ENCODE data around the gene RRBP1. TPM values are rescaled to one million over a fixed set of nuclear protein-coding genes. Genes with fewer than 3 reads are reported as not detected.
A peak's percentile ranks its signal among the peaks of the same experiment; 100 is the strongest.

RRBP1 gene, protein sequence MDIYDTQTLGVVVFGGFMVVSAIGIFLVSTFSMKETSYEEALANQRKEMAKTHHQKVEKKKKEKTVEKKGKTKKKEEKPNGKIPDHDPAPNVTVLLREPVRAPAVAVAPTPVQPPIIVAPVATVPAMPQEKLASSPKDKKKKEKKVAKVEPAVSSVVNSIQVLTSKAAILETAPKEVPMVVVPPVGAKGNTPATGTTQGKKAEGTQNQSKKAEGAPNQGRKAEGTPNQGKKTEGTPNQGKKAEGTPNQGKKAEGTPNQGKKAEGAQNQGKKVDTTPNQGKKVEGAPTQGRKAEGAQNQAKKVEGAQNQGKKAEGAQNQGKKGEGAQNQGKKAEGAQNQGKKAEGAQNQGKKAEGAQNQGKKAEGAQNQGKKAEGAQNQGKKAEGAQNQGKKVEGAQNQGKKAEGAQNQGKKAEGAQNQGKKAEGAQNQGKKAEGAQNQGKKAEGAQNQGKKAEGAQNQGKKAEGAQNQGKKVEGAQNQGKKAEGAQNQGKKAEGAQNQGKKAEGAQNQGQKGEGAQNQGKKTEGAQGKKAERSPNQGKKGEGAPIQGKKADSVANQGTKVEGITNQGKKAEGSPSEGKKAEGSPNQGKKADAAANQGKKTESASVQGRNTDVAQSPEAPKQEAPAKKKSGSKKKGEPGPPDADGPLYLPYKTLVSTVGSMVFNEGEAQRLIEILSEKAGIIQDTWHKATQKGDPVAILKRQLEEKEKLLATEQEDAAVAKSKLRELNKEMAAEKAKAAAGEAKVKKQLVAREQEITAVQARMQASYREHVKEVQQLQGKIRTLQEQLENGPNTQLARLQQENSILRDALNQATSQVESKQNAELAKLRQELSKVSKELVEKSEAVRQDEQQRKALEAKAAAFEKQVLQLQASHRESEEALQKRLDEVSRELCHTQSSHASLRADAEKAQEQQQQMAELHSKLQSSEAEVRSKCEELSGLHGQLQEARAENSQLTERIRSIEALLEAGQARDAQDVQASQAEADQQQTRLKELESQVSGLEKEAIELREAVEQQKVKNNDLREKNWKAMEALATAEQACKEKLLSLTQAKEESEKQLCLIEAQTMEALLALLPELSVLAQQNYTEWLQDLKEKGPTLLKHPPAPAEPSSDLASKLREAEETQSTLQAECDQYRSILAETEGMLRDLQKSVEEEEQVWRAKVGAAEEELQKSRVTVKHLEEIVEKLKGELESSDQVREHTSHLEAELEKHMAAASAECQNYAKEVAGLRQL (N-terminal part only)
- 10 to 100 TPM; 48.0 to 51.0 TPM for total RNA-seq

DNA sequence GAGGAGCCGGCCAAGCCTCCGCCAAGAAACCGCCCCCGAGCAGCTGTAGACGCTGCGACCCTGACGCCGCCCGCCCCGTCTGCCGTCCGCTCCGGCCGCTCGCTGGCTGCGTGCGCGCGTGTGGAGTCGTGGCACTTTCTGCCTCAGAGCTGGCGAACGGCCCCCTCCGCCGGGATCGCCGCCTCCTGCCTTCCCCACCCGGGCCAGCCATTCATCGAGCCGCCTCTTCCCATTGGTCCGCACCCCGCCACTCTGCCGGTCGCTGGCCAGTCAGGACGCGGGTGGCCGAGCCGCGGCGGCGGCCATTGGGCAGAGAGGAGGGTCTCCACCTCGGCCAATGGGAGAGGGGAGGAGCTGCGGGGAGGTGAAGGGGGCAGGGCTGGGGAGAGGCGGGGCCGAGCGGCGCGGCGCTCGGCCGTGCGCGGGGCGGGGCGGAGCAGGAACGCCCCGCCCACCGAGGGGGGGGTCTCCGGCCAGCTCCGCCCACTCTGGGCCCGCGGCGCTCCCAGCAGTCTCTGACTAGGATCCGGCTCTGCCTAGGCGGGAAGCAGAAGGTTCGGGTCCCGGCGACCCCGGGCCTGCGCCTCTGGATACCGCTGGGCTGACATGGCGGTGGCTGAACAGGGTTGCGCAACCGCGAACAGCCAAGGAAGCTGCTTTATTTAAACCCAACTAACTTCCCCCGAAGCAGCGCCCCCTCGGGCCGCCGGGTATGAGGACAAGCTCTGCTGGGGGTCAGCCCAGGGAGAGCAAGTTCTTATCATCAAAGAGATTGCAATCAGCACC lies at the start of gene RRBP1:
Gene RRBP1 (minus strand): TSS at position 140 of the 786 bp plus-strand sequence. CDS start 21,735 bp downstream, outside the sequence.
- ATAC-seq (ENCODE audit: low read depth) (peak; percentile 96), DNase-seq (peak; percentile 96)
- H3K27ac Mint-ChIP-seq: peak within 1 kb of the TSS; percentile 84
- H3K27me3 Mint-ChIP-seq: peaks cover 30% of the 10 kb centered on the region
- H3K9me3 Mint-ChIP-seq: no peaks in the 10 kb centered on the region
- POLR2A ChIA-PET: interaction anchor here (0.6 to 2.6 kb wide), 17 partner anchors 8 to 1111 kb away, joined by 3 to 11 read pairs (median 4); partner anchors contain the start of genes DSTN, MGME1, SNX5 and ZNF133
- peaks cover 3% of the 10 kb centered on the region for H3K36me3 Mint-ChIP-seq
- H3K4me3 Mint-ChIP-seq: peak within 1 kb of the TSS; percentile 76
- peaks cover 22% of the 10 kb centered on the region for H3K4me1 Mint-ChIP-seq

DNA sequence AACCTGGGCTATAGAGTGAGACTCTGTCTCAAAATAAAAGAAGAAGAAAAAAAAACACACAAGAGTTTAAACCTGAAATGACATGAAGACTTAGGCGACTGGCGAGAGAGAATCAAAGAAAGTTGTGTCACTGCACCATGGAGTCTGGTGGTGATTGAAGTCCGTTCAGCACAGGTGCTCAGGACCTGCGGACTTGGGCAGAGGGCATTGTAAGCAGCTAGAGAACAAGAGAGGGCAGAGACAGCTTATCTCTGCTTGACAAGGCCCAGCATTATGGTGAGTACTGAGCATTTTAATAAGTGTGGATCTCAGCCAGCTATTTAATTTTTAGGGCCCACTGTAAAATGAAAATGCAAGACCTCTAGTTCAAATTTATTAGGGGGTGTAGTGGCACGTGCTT lies 49.2 kb upstream of the RRBP1 start:
- DNase-seq (no peak), ATAC-seq (ENCODE audit: low read depth) (no peak)
- no peaks in the 10 kb centered on the region for H3K36me3 Mint-ChIP-seq
- H3K9me3 Mint-ChIP-seq: peaks cover under 1% of the 10 kb centered on the region
- peaks cover 12% of the 10 kb centered on the region for H3K27me3 Mint-ChIP-seq
- POLR2A ChIA-PET: interaction anchor here (0.7 kb wide), 1 partner anchor 9 kb away, joined by 3 read pairs; no protein-coding TSS in a partner anchor
- no peak overlapping the region for H3K27ac Mint-ChIP-seq
- no peak overlapping the region for H3K4me3 Mint-ChIP-seq
- no peaks in the 10 kb centered on the region for H3K4me1 Mint-ChIP-seq

DNA sequence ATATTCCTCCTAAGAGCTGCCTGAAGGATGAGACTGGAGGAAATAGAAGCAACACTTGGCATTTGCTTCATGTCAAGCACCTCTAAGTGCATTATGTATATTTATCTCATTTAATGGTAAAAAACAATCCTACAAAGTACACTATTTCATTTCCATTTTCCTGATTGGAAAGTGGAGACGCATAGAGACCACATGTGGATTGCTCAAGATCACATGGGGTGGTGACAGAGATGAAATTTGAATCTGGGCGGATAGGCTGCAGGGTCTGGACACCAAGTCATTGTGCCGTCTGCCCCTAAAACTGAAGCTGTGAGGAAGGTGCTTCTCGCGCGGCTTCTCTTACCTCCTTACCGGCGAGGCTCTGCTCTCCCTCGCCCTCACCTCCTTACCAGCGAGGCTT lies 48.0 kb upstream of the RRBP1 start:
- H3K36me3 Mint-ChIP-seq: no peaks in the 10 kb centered on the region
- H3K4me3 Mint-ChIP-seq: no peak overlapping the region
- H3K9me3 Mint-ChIP-seq: no peaks in the 10 kb centered on the region
- POLR2A ChIA-PET: no interaction called here
- H3K4me1 Mint-ChIP-seq: no peaks in the 10 kb centered on the region
- no peak overlapping the region for H3K27ac Mint-ChIP-seq
- H3K27me3 Mint-ChIP-seq: peaks cover 8% of the 10 kb centered on the region
- no peak for DNase-seq
- no peak for ATAC-seq (ENCODE audit: low read depth)

DNA sequence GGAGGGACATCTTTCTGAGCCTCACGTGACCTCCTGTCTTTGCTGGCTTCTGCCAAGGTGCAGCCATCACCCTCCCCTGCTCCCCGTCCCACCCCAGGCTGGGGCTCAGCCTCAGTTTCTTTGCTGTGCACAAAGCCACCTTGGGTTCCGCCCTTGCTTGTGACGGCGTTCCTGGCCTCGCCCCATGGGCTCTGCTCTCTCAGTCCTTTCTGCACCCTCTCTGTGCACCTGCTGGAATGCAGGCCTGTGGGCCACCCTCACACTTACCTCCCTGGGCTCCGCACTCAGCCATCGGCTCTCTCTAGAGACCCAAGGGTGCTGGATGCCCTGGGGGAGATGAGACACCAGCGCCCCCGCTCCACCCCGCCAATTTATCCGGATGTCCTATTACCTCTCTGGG lies 46.0 kb upstream of the RRBP1 start:
- no peak for DNase-seq
- Mint-ChIP-seq H3K36me3 (no peaks in the 10 kb centered on the region), H3K27me3 (peaks cover 12% of the 10 kb centered on the region), H3K9me3 (no peaks in the 10 kb centered on the region), H3K4me3 (no peak overlapping the region), H3K27ac (no peak overlapping the region), H3K4me1 (no peaks in the 10 kb centered on the region)
- POLR2A ChIA-PET: no interaction called here
- no peak for ATAC-seq (ENCODE audit: low read depth)

DNA sequence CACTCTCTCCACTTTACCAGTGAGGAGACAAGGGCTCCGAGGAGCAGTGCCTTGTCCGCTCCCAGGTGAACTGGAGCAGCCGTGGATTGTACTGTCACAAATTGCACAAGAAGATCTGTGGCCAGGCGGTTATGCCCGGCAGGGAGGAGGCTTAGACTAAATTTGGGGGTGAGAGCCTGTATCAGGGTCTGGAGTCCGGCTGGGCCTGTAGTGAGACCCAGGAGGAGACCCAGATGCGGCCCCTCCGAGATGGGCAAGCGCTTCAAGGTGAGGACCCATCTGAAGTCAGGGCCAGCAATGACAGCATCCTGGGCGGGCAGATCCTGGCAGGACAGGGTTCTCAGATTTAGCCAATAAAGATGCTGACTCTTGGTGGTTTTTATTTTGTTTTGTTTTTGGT lies 45.3 kb upstream of the RRBP1 start:
- no peak for DNase-seq
- no peaks in the 10 kb centered on the region for H3K36me3 Mint-ChIP-seq
- peaks cover 12% of the 10 kb centered on the region for H3K27me3 Mint-ChIP-seq
- ATAC-seq (ENCODE audit: low read depth): no peak
- H3K4me1 Mint-ChIP-seq: no peaks in the 10 kb centered on the region
- no peaks in the 10 kb centered on the region for H3K9me3 Mint-ChIP-seq
- no peak overlapping the region for H3K4me3 Mint-ChIP-seq
- POLR2A ChIA-PET: no interaction called here
- no peak overlapping the region for H3K27ac Mint-ChIP-seq

DNA sequence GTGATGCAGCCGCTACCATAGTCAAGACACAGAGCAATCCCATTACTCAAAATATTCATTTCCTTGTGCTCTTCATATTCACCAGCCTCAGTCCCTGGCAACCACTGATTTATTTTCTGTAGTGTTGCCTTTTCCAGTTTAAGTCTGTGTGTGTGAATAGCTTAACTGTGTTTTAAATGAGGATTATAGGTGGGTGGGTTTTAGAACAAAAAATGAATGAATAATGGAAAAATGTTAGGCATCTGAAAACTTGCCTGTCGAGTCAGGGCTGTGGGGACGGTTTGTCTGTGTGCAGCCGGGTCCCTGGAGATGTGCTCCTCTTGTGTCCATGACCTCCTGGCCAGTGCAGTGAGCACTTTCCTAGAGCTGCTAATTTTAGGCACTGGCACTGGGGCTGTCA lies 44.9 kb upstream of the RRBP1 start:
- no peak for ATAC-seq (ENCODE audit: low read depth)
- Mint-ChIP-seq H3K4me1 (no peaks in the 10 kb centered on the region), H3K9me3 (no peaks in the 10 kb centered on the region), H3K36me3 (no peaks in the 10 kb centered on the region), H3K27ac (no peak overlapping the region), H3K4me3 (no peak overlapping the region), H3K27me3 (peaks cover 12% of the 10 kb centered on the region)
- POLR2A ChIA-PET: no interaction called here
- no peak for DNase-seq

DNA sequence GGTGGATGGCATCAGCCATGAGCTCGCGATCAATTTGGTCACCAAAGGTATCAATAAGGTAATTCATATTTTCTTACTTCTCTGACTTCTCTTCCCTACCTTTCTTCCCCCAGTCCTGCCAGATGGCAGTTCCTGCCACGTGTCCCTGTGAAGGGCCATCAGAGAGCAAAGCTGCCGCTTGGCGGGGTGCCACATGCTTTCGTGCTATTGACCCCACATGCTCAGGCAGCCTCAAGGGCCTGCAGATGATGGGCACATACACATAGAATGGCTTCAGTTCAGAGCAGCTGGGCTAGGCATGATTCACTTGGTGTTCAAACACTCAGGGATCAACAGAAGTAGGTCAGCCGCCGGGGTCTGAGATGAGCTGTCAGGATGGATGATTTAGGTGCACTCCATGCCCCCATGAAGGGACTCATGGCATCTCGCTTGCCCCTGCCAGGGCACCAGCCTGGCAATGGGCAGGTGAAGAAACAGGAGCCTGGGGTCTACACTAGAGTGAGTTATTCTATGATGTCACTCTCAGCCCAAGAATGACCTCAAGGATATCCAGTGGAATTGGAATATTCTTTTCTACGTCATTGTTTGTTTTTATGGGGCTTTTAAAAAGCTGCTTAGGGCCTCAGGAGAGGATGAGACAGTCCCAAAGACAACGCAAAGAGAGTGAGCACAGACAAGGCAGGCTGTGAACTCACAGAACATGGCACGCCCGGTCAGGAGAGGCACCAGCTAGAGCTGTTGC lies 43.2 kb upstream of the RRBP1 start:
- Mint-ChIP-seq H3K9me3 (no peaks in the 10 kb centered on the region), H3K4me1 (no peaks in the 10 kb centered on the region), H3K4me3 (no peak overlapping the region), H3K27ac (no peak overlapping the region), H3K36me3 (no peaks in the 10 kb centered on the region), H3K27me3 (peaks cover 5% of the 10 kb centered on the region)
- DNase-seq (no peak), ATAC-seq (ENCODE audit: low read depth) (no peak)
- POLR2A ChIA-PET: no interaction called here

DNA sequence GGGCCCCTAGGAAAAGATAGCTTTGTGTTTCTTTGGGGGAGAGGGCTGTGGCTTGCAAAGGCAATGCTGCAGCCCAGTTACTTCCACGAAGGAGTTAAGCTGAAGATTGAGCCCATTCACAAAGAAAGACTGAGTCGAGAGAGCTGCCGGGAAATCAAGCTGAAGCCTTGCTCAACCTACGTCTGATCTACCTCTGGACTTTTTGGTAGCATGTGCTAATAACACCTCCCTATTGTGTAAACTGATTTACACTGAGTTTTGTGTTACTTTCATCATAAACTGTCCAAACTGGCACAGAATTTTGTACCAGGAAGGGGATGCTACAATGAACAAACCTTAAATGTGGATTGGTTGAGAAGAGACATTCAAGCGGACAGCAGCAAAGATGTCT lies 41.3 kb upstream of the RRBP1 start:
- ATAC-seq (ENCODE audit: low read depth) (no peak), DNase-seq (no peak)
- Mint-ChIP-seq H3K9me3 (no peaks in the 10 kb centered on the region), H3K4me1 (no peaks in the 10 kb centered on the region), H3K27ac (no peak overlapping the region), H3K4me3 (no peak overlapping the region), H3K27me3 (peaks cover 13% of the 10 kb centered on the region), H3K36me3 (no peaks in the 10 kb centered on the region)
- POLR2A ChIA-PET: no interaction called here

DNA sequence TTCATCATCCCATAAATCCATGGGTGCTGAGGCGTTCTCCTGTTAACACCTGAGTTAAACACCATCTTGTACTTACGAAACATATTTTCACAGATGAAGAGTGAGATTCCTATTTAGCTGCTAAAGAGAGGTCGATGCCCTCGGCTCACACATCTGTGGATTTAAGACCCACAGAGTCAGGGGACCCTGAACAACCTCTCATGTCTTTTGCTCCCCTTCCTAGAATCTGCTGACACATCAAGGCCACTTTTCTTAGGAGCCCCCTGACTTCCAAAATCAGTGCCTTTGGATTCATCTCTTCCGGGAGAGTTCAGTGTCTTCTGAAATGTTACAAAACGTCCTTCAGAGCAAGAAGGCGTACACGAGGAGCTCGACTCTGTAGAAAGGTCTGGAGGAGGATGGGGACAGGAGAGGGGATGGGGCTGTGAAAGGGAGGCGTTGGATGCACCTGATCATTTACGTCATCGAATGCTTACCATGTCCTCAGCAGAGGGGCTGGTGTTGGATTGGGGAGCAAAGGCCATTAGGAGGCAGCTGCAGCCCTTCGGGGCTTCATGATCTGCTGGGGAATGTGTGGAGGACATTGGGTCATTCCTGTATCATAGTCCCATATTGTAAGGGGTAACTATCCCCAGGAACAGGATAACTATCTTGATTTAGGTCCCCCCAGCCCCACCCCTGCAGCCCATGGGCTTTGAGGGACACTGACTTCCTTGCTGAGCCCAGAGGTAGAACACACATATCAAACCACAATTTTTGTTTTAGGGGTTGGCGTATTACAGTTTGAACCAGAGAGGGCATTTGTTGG lies 40.7 kb upstream of the RRBP1 start:
- no peak overlapping the region for H3K27ac Mint-ChIP-seq
- H3K36me3 Mint-ChIP-seq: no peaks in the 10 kb centered on the region
- ATAC-seq (ENCODE audit: low read depth) (no peak), DNase-seq (no peak)
- H3K27me3 Mint-ChIP-seq: peaks cover 13% of the 10 kb centered on the region
- POLR2A ChIA-PET: no interaction called here
- H3K4me1 Mint-ChIP-seq: no peaks in the 10 kb centered on the region
- no peaks in the 10 kb centered on the region for H3K9me3 Mint-ChIP-seq
- H3K4me3 Mint-ChIP-seq: no peak overlapping the region

DNA sequence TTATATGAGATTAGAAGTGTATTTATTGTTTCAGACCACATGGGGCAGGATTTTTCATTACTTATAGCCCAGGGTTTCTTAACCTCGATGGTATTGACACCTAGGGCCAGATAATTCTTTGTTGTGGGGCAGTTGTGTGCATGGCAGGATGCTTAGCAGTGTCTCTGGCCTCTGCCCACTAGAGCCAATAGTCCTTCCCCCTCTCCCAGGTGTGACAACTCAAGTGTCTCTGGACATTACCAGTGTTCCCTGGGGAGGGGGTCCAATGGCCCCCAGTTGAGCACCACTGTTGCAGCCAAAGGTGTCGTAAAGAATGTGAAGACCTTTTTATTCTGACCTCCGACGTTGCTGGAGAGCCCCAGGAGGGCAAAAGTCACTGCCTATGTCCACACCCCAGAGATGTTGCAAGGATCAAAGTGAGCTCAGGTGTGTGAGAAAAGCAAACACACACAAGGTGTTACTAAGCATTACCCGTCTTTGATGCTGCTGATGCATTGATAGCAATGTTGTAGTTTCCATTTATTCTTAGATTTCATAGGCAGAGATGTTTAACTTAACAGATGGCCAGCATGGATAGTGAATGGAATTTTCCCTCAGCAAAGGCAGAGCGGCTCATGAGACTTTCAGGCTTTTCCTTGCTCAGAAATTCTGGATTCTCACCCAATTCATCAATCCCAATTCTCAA lies 39.9 kb upstream of the RRBP1 start:
- Mint-ChIP-seq H3K9me3 (no peaks in the 10 kb centered on the region), H3K27ac (no peak overlapping the region), H3K36me3 (no peaks in the 10 kb centered on the region), H3K27me3 (peaks cover 14% of the 10 kb centered on the region), H3K4me1 (no peaks in the 10 kb centered on the region), H3K4me3 (no peak overlapping the region)
- no peak for DNase-seq
- POLR2A ChIA-PET: no interaction called here
- ATAC-seq (ENCODE audit: low read depth): no peak

DNA sequence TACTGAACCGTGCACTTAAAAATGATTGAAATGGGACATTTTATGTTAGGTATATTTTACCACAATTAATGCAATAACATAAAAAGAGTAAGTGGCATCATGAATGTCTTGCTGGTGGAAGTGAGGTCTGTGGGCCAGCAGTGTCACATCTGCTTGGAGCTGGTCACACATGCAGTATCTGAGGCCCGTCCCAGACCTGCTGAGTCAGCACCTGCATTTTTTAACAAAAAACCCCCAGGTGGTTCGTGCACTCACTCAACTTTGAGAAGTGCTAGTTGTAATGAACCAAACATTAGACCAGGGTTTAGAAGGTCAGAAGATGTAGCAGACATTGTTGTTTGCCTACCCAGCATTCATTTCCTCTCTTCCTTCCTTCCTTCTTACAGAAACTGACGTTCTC lies 38.7 kb upstream of the RRBP1 start:
- Mint-ChIP-seq H3K4me1 (no peaks in the 10 kb centered on the region), H3K27me3 (peaks cover 15% of the 10 kb centered on the region), H3K4me3 (no peak overlapping the region), H3K36me3 (no peaks in the 10 kb centered on the region), H3K9me3 (no peaks in the 10 kb centered on the region), H3K27ac (no peak overlapping the region)
- no peak for ATAC-seq (ENCODE audit: low read depth)
- POLR2A ChIA-PET: no interaction called here
- no peak for DNase-seq
